ENCODE data around the gene LAMP1.

Gene LAMP1

GRCh38 chr13:113320226-113320875, 23.3 kb downstream of the LAMP1 start:
- no peak for DNase-seq (ENCODE audit: low read depth)

GRCh38 chr13:113321546-113321945, 24.5 kb downstream of the LAMP1 start:
- no peak for TF ChIP-seq CTCF (IDR thresholded peaks at IDR 0.05; ENCODE audit: low read depth, low read length, missing control alignments)
- H3K4me3 ChIP-seq (ENCODE audit: low read depth, low read length): no peak overlapping the region
- no peak for DNase-seq (ENCODE audit: low read depth)

More at GRCh38 chr13:113320226-113320875, 23.3 kb downstream of the LAMP1 start:
- no peak for TF ChIP-seq CTCF (IDR thresholded peaks at IDR 0.05; ENCODE audit: low read depth, low read length, missing control alignments)
- H3K4me3 ChIP-seq (ENCODE audit: low read depth, low read length): no peak overlapping the region

- TF ChIP-seq CTCF (IDR thresholded peaks at IDR 0.05; ENCODE audit: low read depth, low read length, missing control alignments): no peak
- DNase-seq (ENCODE audit: low read depth): no peak
- H3K4me3 ChIP-seq (ENCODE audit: low read depth, low read length): no peak overlapping the region
Measured at GRCh38 chr13:113322043-113322461, 25.0 kb downstream of the LAMP1 start.

- TF ChIP-seq CTCF (IDR thresholded peaks at IDR 0.05; ENCODE audit: low read depth, low read length, missing control alignments): no peak
- no peak overlapping the region for H3K4me3 ChIP-seq (ENCODE audit: low read depth, low read length)
- DNase-seq (ENCODE audit: low read depth): no peak
Measured at GRCh38 chr13:113322890-113323651, 26.0 kb downstream of the LAMP1 start.

GRCh38 chr13:113323869-113324268, 26.8 kb downstream of the LAMP1 start:
- no peak for TF ChIP-seq CTCF (IDR thresholded peaks at IDR 0.05; ENCODE audit: low read depth, low read length, missing control alignments)
- DNase-seq (ENCODE audit: low read depth): no peak
- no peak overlapping the region for H3K4me3 ChIP-seq (ENCODE audit: low read depth, low read length)

- no peak for DNase-seq (ENCODE audit: low read depth)
- no peak for TF ChIP-seq CTCF (IDR thresholded peaks at IDR 0.05; ENCODE audit: low read depth, low read length, missing control alignments)
- H3K4me3 ChIP-seq (ENCODE audit: low read depth, low read length): no peak overlapping the region
Measured at GRCh38 chr13:113324398-113324797, 27.4 kb downstream of the LAMP1 start.

Measured in GM12864 (cell line).